ES-I3 (cell line): ENCODE measurements around the gene POLR3K.

ENCODE experiments used
- H3K36me3 ChIP-seq: 2 replicates; pipeline ENCODE4 v1.6.1; 2013; ENCODE audit warnings: mild to moderate bottlenecking, low read length, control low read depth, moderate library complexity; ENCODE audit not compliant: insufficient read depth
- H3K4me1 ChIP-seq: 2 replicates; pipeline ENCODE4 v1.6.1; 2013; ENCODE audit warnings: mild to moderate bottlenecking, control low read depth, low read length; ENCODE audit not compliant: insufficient read depth
- H3K9ac ChIP-seq: 2 replicates; pipeline ENCODE4 v1.6.1; 2013; ENCODE audit warnings: low read depth, mild to moderate bottlenecking, low read length, moderate library complexity
- H3K9me3 ChIP-seq: 2 replicates; pipeline ENCODE4 v1.6.1; 2013; ENCODE audit warnings: mild to moderate bottlenecking, low read length, moderate library complexity; ENCODE audit not compliant: control insufficient read depth, insufficient read depth

Gene POLR3K

GRCh38 chr16:74051-74746 is 20.8 kb upstream of the POLR3K start:
- H3K36me3 ChIP-seq = no peaks in the 10 kb centered on the region
- H3K9me3 ChIP-seq = no peaks in the 10 kb centered on the region
- H3K4me1 ChIP-seq = peaks cover 46% of the 10 kb centered on the region
- no peak overlapping the region; the same call in 1 of the 2 replicates for H3K9ac ChIP-seq

GRCh38 chr16:72561-73548 is 19.4 kb upstream of the POLR3K start, which contains the start of gene RHBDF1:
Gene RHBDF1 (minus strand): TSS chr16:72631. CDS start chr16:65015, 7,616 bp downstream.
- Histone ChIP-seq H3K9me3 (no peaks in the 10 kb centered on the region), H3K36me3 (no peaks in the 10 kb centered on the region), H3K4me1 (peaks cover 58% of the 10 kb centered on the region), H3K9ac (peak within 1 kb of the TSS; percentile 74)

GRCh38 chr16:71540-72401 is 18.4 kb upstream of the POLR3K start:
- H3K36me3 ChIP-seq = no peaks in the 10 kb centered on the region
- no peaks in the 10 kb centered on the region for H3K9me3 ChIP-seq
- peak overlapping the region; percentile 74 for H3K9ac ChIP-seq
- H3K4me1 ChIP-seq = peaks cover 64% of the 10 kb centered on the region

GRCh38 chr16:71210-71539 is 17.8 kb upstream of the POLR3K start:
- Histone ChIP-seq H3K36me3 (no peaks in the 10 kb centered on the region), H3K9me3 (no peaks in the 10 kb centered on the region), H3K9ac (peak overlapping the region; percentile 74), H3K4me1 (peaks cover 58% of the 10 kb centered on the region)

- Histone ChIP-seq H3K9ac (no peak overlapping the region), H3K36me3 (peaks cover 2% of the 10 kb centered on the region), H3K4me1 (peaks cover 43% of the 10 kb centered on the region), H3K9me3 (no peaks in the 10 kb centered on the region)
These were observed 15.8 kb upstream of the POLR3K start for GRCh38 chr16:69181-69580.

- peaks cover 6% of the 10 kb centered on the region for H3K36me3 ChIP-seq
- peaks cover 33% of the 10 kb centered on the region for H3K4me1 ChIP-seq
- H3K9ac ChIP-seq = no peak overlapping the region
- H3K9me3 ChIP-seq = no peaks in the 10 kb centered on the region
These were observed 14.7 kb upstream of the POLR3K start for GRCh38 chr16:67884-68789.

- peaks cover 6% of the 10 kb centered on the region for H3K36me3 ChIP-seq
- no peak overlapping the region for H3K9ac ChIP-seq
- H3K9me3 ChIP-seq = no peaks in the 10 kb centered on the region
- peaks cover 29% of the 10 kb centered on the region for H3K4me1 ChIP-seq
These were observed 13.9 kb upstream of the POLR3K start for GRCh38 chr16:67183-67791.

- H3K9me3 ChIP-seq = no peaks in the 10 kb centered on the region
- H3K36me3 ChIP-seq = peaks cover 6% of the 10 kb centered on the region
- H3K4me1 ChIP-seq = peaks cover 29% of the 10 kb centered on the region
- no peak overlapping the region for H3K9ac ChIP-seq
These were observed 13.1 kb upstream of the POLR3K start for GRCh38 chr16:66309-67182.

GRCh38 chr16:65745-66144 is 12.3 kb upstream of the POLR3K start:
- H3K4me1 ChIP-seq = peaks cover 29% of the 10 kb centered on the region
- H3K9ac ChIP-seq = no peak overlapping the region
- peaks cover 6% of the 10 kb centered on the region for H3K36me3 ChIP-seq
- H3K9me3 ChIP-seq = no peaks in the 10 kb centered on the region

- Histone ChIP-seq H3K9me3 (no peaks in the 10 kb centered on the region), H3K36me3 (peaks cover 9% of the 10 kb centered on the region), H3K9ac (no peak overlapping the region), H3K4me1 (peaks cover 29% of the 10 kb centered on the region)
These were observed 11.5 kb upstream of the POLR3K start for GRCh38 chr16:64914-65255.

- H3K36me3 ChIP-seq = peaks cover 9% of the 10 kb centered on the region
- H3K4me1 ChIP-seq = peaks cover 25% of the 10 kb centered on the region
- H3K9ac ChIP-seq = no peak overlapping the region
- no peaks in the 10 kb centered on the region for H3K9me3 ChIP-seq
These were observed 10.8 kb upstream of the POLR3K start for GRCh38 chr16:63998-64913.

GRCh38 chr16:63466-63865 is 10.1 kb upstream of the POLR3K start:
- Histone ChIP-seq H3K36me3 (peaks cover 9% of the 10 kb centered on the region), H3K4me1 (peaks cover 17% of the 10 kb centered on the region), H3K9ac (no peak overlapping the region)

More at GRCh38 chr16:63466-63865, 10.1 kb upstream of the POLR3K start:
- no peaks in the 10 kb centered on the region for H3K9me3 ChIP-seq
